Erythroblast (primary cell): ENCODE data around the gene FAH.

Experiments used
- GATA1 ChIP-seq: IDR thresholded peaks from 2 replicates; pipeline ENCODE4 v1.6.1; 2011; ENCODE audit warnings: low read depth, mild to moderate bottlenecking, control low read depth, low read length, moderate library complexity
- POLR2A ChIP-seq: IDR thresholded peaks from 2 replicates; pipeline ENCODE4 v1.6.1; 2011; ENCODE audit warnings: mild to moderate bottlenecking, low read length

GRCh38 chr15:80153900-80154299, 1.1 kb downstream of the FAH start:
- TF ChIP-seq POLR2A (no peak), GATA1 (no peak)
